ENCODE results near the gene CPAMD8. TPM values are rescaled to one million over a fixed set of nuclear protein-coding genes. Genes with fewer than 3 reads are reported as not detected.

CPAMD8 gene
- total and polyA plus RNA-seq, 2 donors (not counting 1 experiment from before 2014, with no cell fraction given), result 1.1 to 2.7 TPM

DNA sequence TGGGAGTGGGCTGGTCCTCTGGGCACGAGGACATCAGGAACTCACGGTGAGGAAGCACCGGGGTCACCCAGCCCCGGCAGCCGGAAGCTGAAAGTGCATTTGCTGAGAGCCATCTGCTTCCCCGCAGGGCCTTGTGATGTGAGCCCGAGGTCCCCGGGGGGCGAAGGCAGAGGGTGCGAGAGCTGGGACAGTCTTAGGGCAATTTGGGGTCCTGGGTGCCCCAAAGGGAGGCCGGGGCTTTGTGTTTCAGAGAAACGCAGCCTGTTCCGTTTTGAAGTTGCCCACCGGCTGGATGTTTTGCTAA lies 133.0 kb downstream of the CPAMD8 start:
- H3K9me3 Mint-ChIP-seq (ENCODE audit: insufficient read depth), result no peaks in the 10 kb centered on the region
- Histone ChIP-seq H3K9me3 (ENCODE audit: control extremely low read depth in 1 of 3, control insufficient read depth in 2 of 3, insufficient read depth in 1 of 3, low read length in 2 of 3) (peaks cover 0 to 6% (median 0%) of the 10 kb centered on the region in 3 donors), H3K4me3 (ENCODE audit: control extremely low read depth in 1 of 5, extremely low read depth in 1 of 5, insufficient read depth in 1 of 5, low read depth in 2 of 5, low read length in 4 of 5) (peak overlapping the region in 1 of 5 experiments; percentile 27), H2AFZ (ENCODE audit: insufficient read depth, low read depth, low read length, poor library complexity, severe bottlenecking) (peak overlapping the region; percentile 80), H3K4me2 (replicated peaks; ENCODE audit: low read depth, low read length, poor library complexity, severe bottlenecking) (peak overlapping the region; percentile 65), H3K9ac (ENCODE audit: low read length) (peak overlapping the region; percentile 13), H3K79me2 (ENCODE audit: control insufficient read depth, insufficient read depth, low read length) (no peaks in the 10 kb centered on the region), H3K4me1 (ENCODE audit: control insufficient read depth in 2 of 2, insufficient read depth in 2 of 2, low read length in 2 of 2) (peaks cover 42 to 65% of the 10 kb centered on the region in 2 donors), H3K36me3 (replicated peaks in 1 of 2; ENCODE audit: control extremely low read depth in 1 of 2, control insufficient read depth in 1 of 2, extremely low read depth in 1 of 2, insufficient read depth in 2 of 2, low read length in 1 of 2) (no peaks in the 10 kb centered on the region), H3K27ac (ENCODE audit: low read length in 2 of 2) (peak overlapping the region; percentile 42 to 53), H4K20me1 (ENCODE audit: control insufficient read depth, insufficient read depth, low read length, poor library complexity, severe bottlenecking) (no peaks in the 10 kb centered on the region), H3K27me3 (replicated peaks in 1 of 4; ENCODE audit: control extremely low read depth in 1 of 4, control insufficient read depth in 3 of 4, insufficient read depth in 4 of 4, low read length in 3 of 4) (peaks cover 0 to 20% (median 6%) of the 10 kb centered on the region in 4 experiments)
- no peak for TF ChIP-seq EZH2 (IDR thresholded peaks at IDR 0.05; ENCODE audit: borderline replicate concordance, insufficient read depth, low read depth, low read length, poor library complexity, severe bottlenecking)
- TF ChIP-seq, protein P1, sequence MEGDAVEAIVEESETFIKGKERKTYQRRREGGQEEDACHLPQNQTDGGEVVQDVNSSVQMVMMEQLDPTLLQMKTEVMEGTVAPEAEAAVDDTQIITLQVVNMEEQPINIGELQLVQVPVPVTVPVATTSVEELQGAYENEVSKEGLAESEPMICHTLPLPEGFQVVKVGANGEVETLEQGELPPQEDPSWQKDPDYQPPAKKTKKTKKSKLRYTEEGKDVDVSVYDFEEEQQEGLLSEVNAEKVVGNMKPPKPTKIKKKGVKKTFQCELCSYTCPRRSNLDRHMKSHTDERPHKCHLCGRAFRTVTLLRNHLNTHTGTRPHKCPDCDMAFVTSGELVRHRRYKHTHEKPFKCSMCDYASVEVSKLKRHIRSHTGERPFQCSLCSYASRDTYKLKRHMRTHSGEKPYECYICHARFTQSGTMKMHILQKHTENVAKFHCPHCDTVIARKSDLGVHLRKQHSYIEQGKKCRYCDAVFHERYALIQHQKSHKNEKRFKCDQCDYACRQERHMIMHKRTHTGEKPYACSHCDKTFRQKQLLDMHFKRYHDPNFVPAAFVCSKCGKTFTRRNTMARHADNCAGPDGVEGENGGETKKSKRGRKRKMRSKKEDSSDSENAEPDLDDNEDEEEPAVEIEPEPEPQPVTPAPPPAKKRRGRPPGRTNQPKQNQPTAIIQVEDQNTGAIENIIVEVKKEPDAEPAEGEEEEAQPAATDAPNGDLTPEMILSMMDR (IDR thresholded peaks at IDR 0.05), result no peak
- 0% methylated on average over 14 of the region's 14 CpGs for WGBS (ENCODE audit: insufficient coverage)
- DNase-seq (peak; percentile 76), ATAC-seq (ENCODE audit: low read depth) (peak; percentile 11)
- peaks cover 57% of the 10 kb centered on the region for H3K4me1 Mint-ChIP-seq
- no peaks in the 10 kb centered on the region for H3K27me3 Mint-ChIP-seq
- ChIA-PET POLR2A (interaction anchor here (0.6 to 0.7 kb wide), 3 partner anchors 109 to 279 kb away, joined by 3 read pairs; no protein-coding TSS in a partner anchor), CTCF (interaction anchor here (0.9 kb wide), 1 partner anchor 58 kb away, joined by 3 read pairs; no protein-coding TSS in a partner anchor)
- intact Hi-C loops (cut with micrococcal nuclease), result loop anchor here (10.0 kb wide), 1 partner anchor 411 kb away; the partner anchor contains the start of genes ABHD8, DDA1 and MRPL34
- peak overlapping the region; percentile 89 for H3K27ac Mint-ChIP-seq
- H3K4me3 Mint-ChIP-seq, result peak overlapping the region; percentile 64
